ENCODE measurements around the gene ANTXR2. TPM values are rescaled to one million over a fixed set of nuclear protein-coding genes. Genes with fewer than 3 reads are reported as not detected.

ANTXR2 gene
- total RNA-seq, 1 donor from 2014 or later = 46.9 TPM

DNA sequence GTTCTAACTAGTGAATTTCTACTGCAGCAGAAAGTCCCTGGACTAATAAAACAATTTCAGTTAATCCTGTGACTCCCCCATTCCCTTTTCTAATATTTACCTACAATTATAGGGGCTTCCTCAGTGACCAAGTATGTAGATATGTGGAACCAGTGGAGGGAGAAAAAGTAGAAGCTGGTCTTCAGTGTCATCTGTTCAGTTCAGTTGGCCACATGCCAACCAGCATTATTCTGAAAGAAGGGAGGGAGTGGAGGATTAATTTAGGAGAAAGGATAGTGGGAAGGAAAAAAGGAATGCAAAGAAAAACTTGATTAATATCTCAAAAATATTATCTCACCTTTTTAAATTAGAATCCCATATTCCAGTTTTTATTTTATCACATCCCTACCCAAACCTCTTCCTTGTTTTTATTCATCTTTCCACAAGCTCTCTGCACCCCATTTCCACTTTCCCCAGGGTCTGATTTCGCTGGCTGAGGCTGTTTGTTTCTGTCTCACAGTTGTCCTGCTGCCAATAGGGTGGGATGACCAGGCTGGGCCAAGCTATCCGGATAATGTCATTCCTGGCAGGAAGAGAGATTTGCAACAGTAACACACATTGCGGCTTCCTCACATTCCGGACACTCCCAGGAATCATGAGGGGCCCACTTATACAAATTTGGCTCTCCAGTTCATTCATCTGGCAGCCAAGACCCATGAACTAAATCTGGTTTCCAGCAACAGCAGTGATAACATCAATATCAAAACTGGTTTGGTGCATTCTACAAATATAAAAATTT, 24.6 kb upstream of the ANTXR2 start:
- no peak for DNase-seq (ENCODE audit: low spot score, unreplicated experiment)
- Mint-ChIP-seq H3K4me3 (ENCODE audit: low read depth) (no peak overlapping the region), H3K9me3 (ENCODE audit: low read depth) (no peaks in the 10 kb centered on the region), H3K27ac (no peak overlapping the region), H3K36me3 (ENCODE audit: insufficient read depth) (no peaks in the 10 kb centered on the region), H3K27me3 (peaks cover 2% of the 10 kb centered on the region), H3K4me1 (ENCODE audit: low read depth) (peaks cover 3% of the 10 kb centered on the region)
- TF ChIP-seq, protein P1, sequence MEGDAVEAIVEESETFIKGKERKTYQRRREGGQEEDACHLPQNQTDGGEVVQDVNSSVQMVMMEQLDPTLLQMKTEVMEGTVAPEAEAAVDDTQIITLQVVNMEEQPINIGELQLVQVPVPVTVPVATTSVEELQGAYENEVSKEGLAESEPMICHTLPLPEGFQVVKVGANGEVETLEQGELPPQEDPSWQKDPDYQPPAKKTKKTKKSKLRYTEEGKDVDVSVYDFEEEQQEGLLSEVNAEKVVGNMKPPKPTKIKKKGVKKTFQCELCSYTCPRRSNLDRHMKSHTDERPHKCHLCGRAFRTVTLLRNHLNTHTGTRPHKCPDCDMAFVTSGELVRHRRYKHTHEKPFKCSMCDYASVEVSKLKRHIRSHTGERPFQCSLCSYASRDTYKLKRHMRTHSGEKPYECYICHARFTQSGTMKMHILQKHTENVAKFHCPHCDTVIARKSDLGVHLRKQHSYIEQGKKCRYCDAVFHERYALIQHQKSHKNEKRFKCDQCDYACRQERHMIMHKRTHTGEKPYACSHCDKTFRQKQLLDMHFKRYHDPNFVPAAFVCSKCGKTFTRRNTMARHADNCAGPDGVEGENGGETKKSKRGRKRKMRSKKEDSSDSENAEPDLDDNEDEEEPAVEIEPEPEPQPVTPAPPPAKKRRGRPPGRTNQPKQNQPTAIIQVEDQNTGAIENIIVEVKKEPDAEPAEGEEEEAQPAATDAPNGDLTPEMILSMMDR (IDR thresholded peaks at IDR 0.05; ENCODE audit: unreplicated experiment) = no peak

DNA sequence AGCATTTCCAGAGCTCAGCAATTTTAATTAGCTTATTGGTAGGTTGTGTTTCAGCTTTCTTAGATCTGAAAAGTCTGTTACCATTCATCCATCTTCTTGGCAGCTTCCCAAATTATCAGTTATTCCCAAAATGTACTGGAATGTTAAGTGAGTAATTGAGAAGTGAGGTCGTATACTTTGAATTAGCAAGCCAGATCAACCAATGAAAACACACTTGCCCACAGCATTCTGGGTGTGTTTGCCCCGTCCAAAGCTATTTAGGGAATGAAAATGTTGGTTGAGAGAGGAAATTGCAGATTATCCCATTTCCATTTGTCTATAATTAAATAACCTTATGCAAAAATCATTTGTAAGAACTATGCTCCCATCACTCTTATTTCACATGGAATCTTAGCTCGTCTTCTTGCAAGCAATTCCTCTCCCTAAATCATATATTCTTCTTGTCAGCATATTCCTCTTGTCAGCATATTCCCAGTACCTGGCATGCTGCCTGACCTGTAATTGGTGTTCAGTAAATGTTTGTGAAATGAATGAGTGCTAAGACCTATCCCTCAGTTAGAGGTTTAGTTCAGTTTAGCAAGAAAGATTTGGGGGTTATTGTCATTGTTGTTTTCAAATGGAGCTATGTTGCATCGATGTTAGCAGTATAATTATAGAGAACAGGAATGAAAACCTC, 23.3 kb upstream of the ANTXR2 start:
- peaks cover 10% of the 10 kb centered on the region for H3K27me3 Mint-ChIP-seq
- no peak overlapping the region for H3K27ac Mint-ChIP-seq
- no peaks in the 10 kb centered on the region for H3K36me3 Mint-ChIP-seq (ENCODE audit: insufficient read depth)
- H3K4me1 Mint-ChIP-seq (ENCODE audit: low read depth) = peaks cover 3% of the 10 kb centered on the region
- DNase-seq (ENCODE audit: low spot score, unreplicated experiment) = no peak
- H3K4me3 Mint-ChIP-seq (ENCODE audit: low read depth) = no peak overlapping the region
- no peaks in the 10 kb centered on the region for H3K9me3 Mint-ChIP-seq (ENCODE audit: low read depth)
- TF ChIP-seq, protein P1 (IDR thresholded peaks at IDR 0.05; ENCODE audit: unreplicated experiment) = no peak

DNA sequence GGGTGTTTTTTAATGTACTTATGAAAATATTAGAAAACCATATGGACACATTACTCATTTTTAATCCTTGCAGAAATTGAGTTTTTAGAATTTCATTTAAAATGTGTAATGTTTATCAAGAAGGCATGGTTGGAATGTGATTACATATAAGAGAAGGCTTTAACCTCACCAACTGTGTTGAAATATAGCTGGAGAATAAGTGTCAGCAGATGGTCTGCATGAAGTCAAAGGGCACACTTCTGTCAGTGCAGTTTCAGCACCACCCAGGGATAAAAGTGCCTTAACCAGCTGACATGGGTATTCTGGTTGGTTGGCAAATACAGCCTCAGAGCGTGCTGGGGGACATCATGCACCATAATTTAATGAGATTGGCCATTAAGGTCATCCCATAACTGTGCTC, 21.2 kb upstream of the ANTXR2 start:
- H3K4me1 Mint-ChIP-seq (ENCODE audit: low read depth) = no peaks in the 10 kb centered on the region
- TF ChIP-seq, protein P1 (IDR thresholded peaks at IDR 0.05; ENCODE audit: unreplicated experiment) = no peak
- H3K27ac Mint-ChIP-seq = no peak overlapping the region
- H3K4me3 Mint-ChIP-seq (ENCODE audit: low read depth) = no peak overlapping the region
- no peaks in the 10 kb centered on the region for H3K36me3 Mint-ChIP-seq (ENCODE audit: insufficient read depth)
- no peak for DNase-seq (ENCODE audit: low spot score, unreplicated experiment)
- H3K9me3 Mint-ChIP-seq (ENCODE audit: low read depth) = no peaks in the 10 kb centered on the region
- peaks cover 10% of the 10 kb centered on the region for H3K27me3 Mint-ChIP-seq

DNA sequence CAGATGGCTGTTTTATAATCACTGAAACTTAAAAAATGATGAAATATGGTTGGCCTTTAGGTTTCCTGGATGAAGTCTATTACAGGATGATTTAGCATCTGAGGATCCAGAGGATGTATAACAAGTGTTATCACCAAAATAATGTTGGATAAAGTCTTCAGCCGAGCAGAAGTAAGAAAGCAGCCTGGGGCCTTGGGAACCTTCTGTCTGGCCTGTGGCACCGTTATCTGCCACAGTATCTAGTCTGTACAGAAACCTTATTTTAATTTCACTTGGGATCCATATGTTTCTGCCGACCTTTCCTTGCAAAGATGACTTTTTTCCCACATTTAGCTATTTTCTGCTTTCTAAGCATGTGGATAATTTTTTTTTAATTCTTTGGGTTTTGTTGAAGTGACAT, 20.5 kb upstream of the ANTXR2 start:
- no peaks in the 10 kb centered on the region for H3K9me3 Mint-ChIP-seq (ENCODE audit: low read depth)
- H3K27me3 Mint-ChIP-seq = peaks cover 10% of the 10 kb centered on the region
- no peaks in the 10 kb centered on the region for H3K4me1 Mint-ChIP-seq (ENCODE audit: low read depth)
- no peak overlapping the region for H3K27ac Mint-ChIP-seq
- no peak for DNase-seq (ENCODE audit: low spot score, unreplicated experiment)
- TF ChIP-seq, protein P1 (IDR thresholded peaks at IDR 0.05; ENCODE audit: unreplicated experiment) = no peak
- H3K36me3 Mint-ChIP-seq (ENCODE audit: insufficient read depth) = no peaks in the 10 kb centered on the region
- H3K4me3 Mint-ChIP-seq (ENCODE audit: low read depth) = no peak overlapping the region

DNA sequence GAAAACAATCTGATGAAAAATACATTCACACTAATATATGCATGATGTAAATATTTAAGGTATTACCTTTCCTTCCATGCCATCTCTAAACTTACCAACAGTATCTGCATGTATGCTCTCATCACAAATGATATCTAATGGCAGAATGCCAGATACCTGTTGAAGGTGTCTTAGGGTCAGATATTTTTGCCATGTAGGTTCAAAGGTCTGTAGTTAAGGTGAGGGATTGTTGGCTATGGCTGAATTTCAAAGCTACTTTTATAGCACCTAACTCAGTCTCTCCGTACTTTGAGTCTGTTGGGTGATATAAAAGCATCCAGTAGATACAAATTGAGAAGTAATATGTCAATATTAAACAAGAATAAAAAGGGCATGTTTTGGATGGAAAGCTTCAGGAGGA, 19.8 kb upstream of the ANTXR2 start:
- Mint-ChIP-seq H3K27ac (no peak overlapping the region), H3K9me3 (ENCODE audit: low read depth) (no peaks in the 10 kb centered on the region), H3K27me3 (peaks cover 10% of the 10 kb centered on the region), H3K4me3 (ENCODE audit: low read depth) (no peak overlapping the region), H3K36me3 (ENCODE audit: insufficient read depth) (no peaks in the 10 kb centered on the region), H3K4me1 (ENCODE audit: low read depth) (no peaks in the 10 kb centered on the region)
- no peak for DNase-seq (ENCODE audit: low spot score, unreplicated experiment)
- TF ChIP-seq, protein P1 (IDR thresholded peaks at IDR 0.05; ENCODE audit: unreplicated experiment) = no peak

All from progenitor cell of endocrine pancreas (in vitro differentiated cells).